GM20431 (cell line): ENCODE results near the gene IFIT1.
"Not testable (repeated sequence)": the region's sequence is repeated elsewhere in the genome, so short reads cannot be mapped to it uniquely, and the experiment has no call there.

Source experiments
- in situ Hi-C: fragments of 300-500 bp; cut with MseI, MboI; formaldehyde crosslinking; loops from one replicate; pipeline ENCODE4 v1.15.0; 2020; ENCODE audit warnings: low sequenced_read_pairs; ENCODE audit not compliant: unreplicated experiment

IFIT1 gene

GRCh38 chr10:89391907-89392756 is at the start of gene IFIT1:
IFIT1 (plus strand) TSS chr10:89392623; CDS start chr10:89392713, 90 bp downstream.
- in situ Hi-C loops = no loop called here

GRCh38 chr10:89343089-89343767 is 49.2 kb upstream of the IFIT1 start:
- in situ Hi-C loops = no loop called here

- in situ Hi-C loops = no loop called here
Measured at GRCh38 chr10:89344156-89344555, 48.3 kb upstream of the IFIT1 start.

GRCh38 chr10:89345367-89346000 is 46.9 kb upstream of the IFIT1 start:
- in situ Hi-C loops = no loop called here

GRCh38 chr10:89346405-89347254 is 45.8 kb upstream of the IFIT1 start:
- in situ Hi-C loops = no loop called here

- in situ Hi-C loops = no loop called here
Measured at GRCh38 chr10:89347701-89348457, 44.5 kb upstream of the IFIT1 start.

- in situ Hi-C loops = no loop called here
Measured at GRCh38 chr10:89348481-89348880, 43.9 kb upstream of the IFIT1 start.

- in situ Hi-C loops = no loop called here
Measured at GRCh38 chr10:89348975-89349374, 43.4 kb upstream of the IFIT1 start.

GRCh38 chr10:89350631-89351315 is 41.6 kb upstream of the IFIT1 start:
- in situ Hi-C loops = not testable (repeated sequence)

GRCh38 chr10:89351412-89351779 is 41.0 kb upstream of the IFIT1 start:
- in situ Hi-C loops = no loop called here

GRCh38 chr10:89351780-89352597 is 40.4 kb upstream of the IFIT1 start:
- in situ Hi-C loops = no loop called here

GRCh38 chr10:89352802-89353201 is 39.6 kb upstream of the IFIT1 start:
- in situ Hi-C loops = no loop called here

- in situ Hi-C loops = no loop called here
Measured at GRCh38 chr10:89355394-89355931, 37.0 kb upstream of the IFIT1 start.

GRCh38 chr10:89357096-89357495 is 35.3 kb upstream of the IFIT1 start:
- in situ Hi-C loops = no loop called here

- in situ Hi-C loops = no loop called here
Measured at GRCh38 chr10:89357975-89358374, 34.4 kb upstream of the IFIT1 start.

- in situ Hi-C loops = no loop called here
Measured at GRCh38 chr10:89360157-89360556, 32.3 kb upstream of the IFIT1 start.

GRCh38 chr10:89362929-89363328 is 29.5 kb upstream of the IFIT1 start:
- in situ Hi-C loops = no loop called here
